ENCODE results near the gene AIFM2.

The AIFM2 gene

GRCh38 chr10:70146489-70147258, 14.0 kb upstream of the AIFM2 start, which contains the start of gene TYSND1:
TYSND1 (minus strand) TSS chr10:70146700; CDS start chr10:70146586, 114 bp downstream.
- peak within 1 kb of the TSS; percentile 63 for H3K4me3 ChIP-seq (ENCODE audit: control insufficient read depth, low read depth, low read length)
- DNase-seq (ENCODE audit: low read depth), result peak; percentile 98
- TF ChIP-seq CTCF (conservative IDR thresholded peaks at IDR 0.05; ENCODE audit: control insufficient read depth, insufficient read depth, low read depth, low read length), result peak; percentile 62

- peak overlapping the region; percentile 63 for H3K4me3 ChIP-seq (ENCODE audit: control insufficient read depth, low read depth, low read length)
- peak; percentile 62 for DNase-seq (ENCODE audit: low read depth)
These were observed 13.3 kb upstream of the AIFM2 start for GRCh38 chr10:70145666-70146488.

GRCh38 chr10:70145166-70145665, 12.6 kb upstream of the AIFM2 start:
- peak; percentile 8 for DNase-seq (ENCODE audit: low read depth)
- no peak for TF ChIP-seq CTCF (conservative IDR thresholded peaks at IDR 0.05; ENCODE audit: control insufficient read depth, insufficient read depth, low read depth, low read length)
- peak overlapping the region; percentile 63 for H3K4me3 ChIP-seq (ENCODE audit: control insufficient read depth, low read depth, low read length)

More at GRCh38 chr10:70145666-70146488, 13.3 kb upstream of the AIFM2 start:
- TF ChIP-seq CTCF (conservative IDR thresholded peaks at IDR 0.05; ENCODE audit: control insufficient read depth, insufficient read depth, low read depth, low read length), result no peak

- peak overlapping the region; percentile 63 for H3K4me3 ChIP-seq (ENCODE audit: control insufficient read depth, low read depth, low read length)
- TF ChIP-seq CTCF (conservative IDR thresholded peaks at IDR 0.05; ENCODE audit: control insufficient read depth, insufficient read depth, low read depth, low read length), result no peak
- no peak for DNase-seq (ENCODE audit: low read depth)
These were observed 11.9 kb upstream of the AIFM2 start for GRCh38 chr10:70144372-70145110.

GRCh38 chr10:70142555-70142954, 9.9 kb upstream of the AIFM2 start:
- no peak for DNase-seq (ENCODE audit: low read depth)
- H3K4me3 ChIP-seq (ENCODE audit: control insufficient read depth, low read depth, low read length), result no peak overlapping the region
- TF ChIP-seq CTCF (conservative IDR thresholded peaks at IDR 0.05; ENCODE audit: control insufficient read depth, insufficient read depth, low read depth, low read length), result no peak

- no peak for DNase-seq (ENCODE audit: low read depth)
- no peak for TF ChIP-seq CTCF (conservative IDR thresholded peaks at IDR 0.05; ENCODE audit: control insufficient read depth, insufficient read depth, low read depth, low read length)
- H3K4me3 ChIP-seq (ENCODE audit: control insufficient read depth, low read depth, low read length), result no peak overlapping the region
These were observed 7.7 kb upstream of the AIFM2 start for GRCh38 chr10:70140297-70140696.

Measured in fibroblast of mammary gland (primary cell).